ENCODE measurements around the gene TMEM178A. TPM values are rescaled to one million over a fixed set of nuclear protein-coding genes. Genes with fewer than 3 reads are reported as not detected.

Gene TMEM178A
- total RNA-seq, 2 experiments from 2014 or later: 0.22 to 0.53 TPM

DNA sequence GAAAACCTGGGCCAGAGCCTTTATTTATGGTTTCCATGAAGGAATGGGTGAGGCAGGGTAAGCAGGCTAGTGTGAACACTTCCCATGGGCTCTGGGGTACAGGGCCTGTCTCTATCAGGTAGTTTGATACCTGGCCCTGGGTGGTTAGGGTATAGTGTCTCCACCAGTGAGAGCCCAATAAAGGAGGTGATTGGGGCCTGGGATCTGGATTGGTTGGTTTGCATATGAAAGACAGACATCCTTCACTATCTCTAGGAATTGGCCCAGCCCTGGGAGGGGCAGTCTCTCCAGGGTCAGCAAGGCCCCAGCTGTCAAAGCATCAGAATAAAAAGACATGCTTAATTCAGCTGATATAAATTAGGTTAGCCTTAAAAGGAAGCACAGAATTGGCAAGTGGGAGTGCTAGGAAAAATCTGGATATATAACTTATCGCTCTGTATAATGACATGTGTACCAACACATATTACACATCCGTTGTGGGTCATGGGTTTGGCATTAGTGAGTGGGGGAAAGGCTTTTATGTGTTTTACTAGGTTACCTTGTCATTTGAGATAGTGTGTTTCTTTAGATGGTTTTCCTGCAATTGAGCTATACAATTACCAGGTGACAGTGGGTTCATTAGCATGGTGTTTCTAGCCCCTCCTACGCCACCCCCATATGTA, 18.5 kb upstream of the TMEM178A start:
- CTCF ChIA-PET: interaction anchor here (0.7 kb wide), 1 partner anchor 347 kb away, joined by 3 read pairs; no protein-coding TSS in a partner anchor
- Mint-ChIP-seq H3K36me3 (ENCODE audit: low read depth) (no peaks in the 10 kb centered on the region), H3K27me3 (no peaks in the 10 kb centered on the region), H3K4me3 (no peak overlapping the region), H3K27ac (no peak overlapping the region), H3K9me3 (no peaks in the 10 kb centered on the region), H3K4me1 (ENCODE audit: low read depth) (no peaks in the 10 kb centered on the region)
- no peak for DNase-seq
- Histone ChIP-seq H3K9me3 (ENCODE audit: control insufficient read depth in 1 of 2, insufficient read depth in 1 of 2, low read length in 2 of 2) (no peaks in the 10 kb centered on the region), H3K27me3 (ENCODE audit: control insufficient read depth in 1 of 2, insufficient read depth in 2 of 2, low read length in 2 of 2) (no peaks in the 10 kb centered on the region), H3K4me1 (ENCODE audit: insufficient read depth, low read length) (no peaks in the 10 kb centered on the region), H3K27ac (ENCODE audit: low read depth in 1 of 2, low read length in 2 of 2) (no peak overlapping the region), H3K4me3 (ENCODE audit: low read length) (no peak overlapping the region), H3K36me3 (ENCODE audit: insufficient read depth, low read length) (no peaks in the 10 kb centered on the region)
- intact Hi-C loops (cut with DNase I, micrococcal nuclease): loop anchor here in 1 of 2 experiments (5.0 kb wide), 1 partner anchor 675 kb away; no protein-coding TSS in a partner anchor
- no peak for ATAC-seq (ENCODE audit: poor library complexity)
- POLR2A ChIA-PET: no interaction called here
- TF ChIP-seq, protein P1, sequence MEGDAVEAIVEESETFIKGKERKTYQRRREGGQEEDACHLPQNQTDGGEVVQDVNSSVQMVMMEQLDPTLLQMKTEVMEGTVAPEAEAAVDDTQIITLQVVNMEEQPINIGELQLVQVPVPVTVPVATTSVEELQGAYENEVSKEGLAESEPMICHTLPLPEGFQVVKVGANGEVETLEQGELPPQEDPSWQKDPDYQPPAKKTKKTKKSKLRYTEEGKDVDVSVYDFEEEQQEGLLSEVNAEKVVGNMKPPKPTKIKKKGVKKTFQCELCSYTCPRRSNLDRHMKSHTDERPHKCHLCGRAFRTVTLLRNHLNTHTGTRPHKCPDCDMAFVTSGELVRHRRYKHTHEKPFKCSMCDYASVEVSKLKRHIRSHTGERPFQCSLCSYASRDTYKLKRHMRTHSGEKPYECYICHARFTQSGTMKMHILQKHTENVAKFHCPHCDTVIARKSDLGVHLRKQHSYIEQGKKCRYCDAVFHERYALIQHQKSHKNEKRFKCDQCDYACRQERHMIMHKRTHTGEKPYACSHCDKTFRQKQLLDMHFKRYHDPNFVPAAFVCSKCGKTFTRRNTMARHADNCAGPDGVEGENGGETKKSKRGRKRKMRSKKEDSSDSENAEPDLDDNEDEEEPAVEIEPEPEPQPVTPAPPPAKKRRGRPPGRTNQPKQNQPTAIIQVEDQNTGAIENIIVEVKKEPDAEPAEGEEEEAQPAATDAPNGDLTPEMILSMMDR (IDR thresholded peaks at IDR 0.05): no peak

DNA sequence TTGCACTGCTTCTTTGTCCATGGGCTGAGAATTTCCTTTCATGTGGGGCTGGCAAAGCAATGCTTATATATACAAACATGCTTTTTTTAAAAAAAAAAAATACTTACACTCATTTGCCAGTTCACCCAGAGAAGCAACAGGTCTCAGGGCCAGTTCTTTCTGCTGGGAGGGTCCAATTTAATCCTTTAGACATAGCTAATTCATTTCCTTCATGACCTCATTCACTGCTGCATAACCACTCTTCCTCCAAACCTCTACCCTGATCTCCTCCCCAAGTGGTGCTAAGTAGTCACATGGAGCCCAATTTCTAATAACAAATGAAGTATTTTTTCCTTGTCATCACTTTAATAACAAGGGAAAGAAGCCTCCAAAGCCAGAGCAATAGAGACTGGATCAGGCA, 17.1 kb upstream of the TMEM178A start:
- Mint-ChIP-seq H3K9me3 (no peaks in the 10 kb centered on the region), H3K27ac (no peak overlapping the region), H3K36me3 (ENCODE audit: low read depth) (no peaks in the 10 kb centered on the region), H3K27me3 (peaks cover 8% of the 10 kb centered on the region), H3K4me1 (ENCODE audit: low read depth) (no peaks in the 10 kb centered on the region), H3K4me3 (no peak overlapping the region)
- H3K36me3 ChIP-seq (ENCODE audit: insufficient read depth, low read length): no peaks in the 10 kb centered on the region
- H3K9me3 ChIP-seq (ENCODE audit: control insufficient read depth in 1 of 2, insufficient read depth in 1 of 2, low read length in 2 of 2): no peaks in the 10 kb centered on the region
- H3K4me3 ChIP-seq (ENCODE audit: low read length): no peak overlapping the region
- DNase-seq: no peak
- H3K27ac ChIP-seq (ENCODE audit: low read depth in 1 of 2, low read length in 2 of 2): no peak overlapping the region
- CTCF ChIA-PET: no interaction called here
- ATAC-seq (ENCODE audit: poor library complexity): no peak
- POLR2A ChIA-PET: no interaction called here
- no peaks in the 10 kb centered on the region for H3K4me1 ChIP-seq (ENCODE audit: insufficient read depth, low read length)
- TF ChIP-seq, protein P1 (IDR thresholded peaks at IDR 0.05): no peak
- intact Hi-C loops (cut with DNase I, micrococcal nuclease): loop anchor here in 1 of 2 experiments (5.0 kb wide), 1 partner anchor 674 kb away; no protein-coding TSS in a partner anchor
- H3K27me3 ChIP-seq (ENCODE audit: control insufficient read depth in 1 of 2, insufficient read depth in 2 of 2, low read length in 2 of 2): no peaks in the 10 kb centered on the region

DNA sequence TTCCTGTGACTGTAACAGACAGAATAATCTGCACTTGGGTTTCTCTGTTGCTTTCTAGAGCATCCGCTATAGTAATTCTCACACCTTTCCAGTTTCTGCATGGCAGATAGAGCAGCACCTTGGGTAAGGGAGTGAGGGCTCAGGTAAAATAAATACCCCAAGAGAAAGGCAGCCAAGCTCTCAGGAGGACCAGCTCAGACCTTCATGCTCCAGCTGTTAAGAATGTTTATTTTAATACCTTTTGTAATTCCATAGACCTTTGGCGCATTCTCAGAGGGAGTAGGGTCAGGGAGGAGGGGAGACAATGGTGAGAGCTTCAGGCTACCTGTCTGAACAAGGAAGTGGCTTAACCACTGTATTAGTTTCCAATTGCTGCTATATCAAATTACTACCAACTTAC, 16.2 kb upstream of the TMEM178A start:
- H3K27me3 Mint-ChIP-seq: peaks cover 14% of the 10 kb centered on the region
- POLR2A ChIA-PET: no interaction called here
- no peak overlapping the region for H3K4me3 Mint-ChIP-seq

More for the DNA sequence above, 16.2 kb upstream of the TMEM178A start:
- intact Hi-C loops (cut with DNase I, micrococcal nuclease): loop anchor here in 1 of 2 experiments (5.0 kb wide), 1 partner anchor 673 kb away; no protein-coding TSS in a partner anchor
- H3K4me3 ChIP-seq (ENCODE audit: low read length): no peak overlapping the region
- H3K27me3 ChIP-seq (ENCODE audit: control insufficient read depth in 1 of 2, insufficient read depth in 2 of 2, low read length in 2 of 2): no peaks in the 10 kb centered on the region
- Mint-ChIP-seq H3K36me3 (ENCODE audit: low read depth) (no peaks in the 10 kb centered on the region), H3K4me1 (ENCODE audit: low read depth) (no peaks in the 10 kb centered on the region), H3K27ac (no peak overlapping the region), H3K9me3 (no peaks in the 10 kb centered on the region)
- H3K27ac ChIP-seq (ENCODE audit: low read depth in 1 of 2, low read length in 2 of 2): no peak overlapping the region
- H3K36me3 ChIP-seq (ENCODE audit: insufficient read depth, low read length): no peaks in the 10 kb centered on the region
- TF ChIP-seq, protein P1 (IDR thresholded peaks at IDR 0.05): no peak
- H3K9me3 ChIP-seq (ENCODE audit: control insufficient read depth in 1 of 2, insufficient read depth in 1 of 2, low read length in 2 of 2): peaks cover 0 to 2% of the 10 kb centered on the region in 2 experiments
- DNase-seq (no peak), ATAC-seq (ENCODE audit: poor library complexity) (no peak)
- no peaks in the 10 kb centered on the region for H3K4me1 ChIP-seq (ENCODE audit: insufficient read depth, low read length)
- CTCF ChIA-PET: no interaction called here

Data from CD4-positive, alpha-beta T cell (primary cell).